Karpas-422 (cell line): ENCODE measurements around the gene DNAJA3. TPM values are rescaled to one million over a fixed set of nuclear protein-coding genes. Genes with fewer than 3 reads are reported as not detected.
A peak's percentile ranks its signal among the peaks of the same experiment; 100 is the strongest.

ENCODE experiments used
- DNase-seq: peaks from one replicate; pipeline ENCODE4 v3.0.0-alpha.2; 2015
- H2AFZ ChIP-seq: fragments of 200-600 bp; sonication (generic); 2 replicates; pipeline ENCODE4 v1.6.1; 2014; ENCODE audit warnings: antibody characterized with exemption, low read length, mixed read lengths
- H3K27ac ChIP-seq: fragments of 200-600 bp; sonication (generic); 2 replicates; pipeline ENCODE4 v1.5.1; 2014; ENCODE audit warnings: mild to moderate bottlenecking, low read length, moderate library complexity
- H3K27me3 ChIP-seq: fragments of 200-600 bp; sonication (generic); 2 replicates; pipeline ENCODE4 v1.6.1; 2014; ENCODE audit warnings: low read length, mixed read lengths
- H3K36me3 ChIP-seq: fragments of 200-600 bp; sonication (generic); 2 replicates; pipeline ENCODE4 v1.6.1; 2014; ENCODE audit warnings: low read length, mixed read lengths; ENCODE audit not compliant: insufficient read depth
- H3K4me1 ChIP-seq: fragments of 200-600 bp; sonication (generic); 2 replicates; pipeline ENCODE4 v1.6.1; 2014; ENCODE audit warnings: mild to moderate bottlenecking, low read length, mixed read lengths
- H3K4me2 ChIP-seq: fragments of 200-600 bp; sonication (generic); 2 replicates; pipeline ENCODE4 v1.6.1; 2014; ENCODE audit warnings: low read length, low read depth, mild to moderate bottlenecking; ENCODE audit not compliant: poor library complexity, severe bottlenecking
- H3K4me3 ChIP-seq: fragments of 200-600 bp; sonication (generic); 2 replicates; pipeline ENCODE4 v1.5.1; 2014; ENCODE audit warnings: mild to moderate bottlenecking, antibody characterized with exemption, low read length, mixed read lengths
- H3K79me2 ChIP-seq: fragments of 200-600 bp; sonication (generic); 2 replicates; pipeline ENCODE4 v1.6.1; 2014; ENCODE audit warnings: mild to moderate bottlenecking, low read length, mixed read lengths
- H3K9ac ChIP-seq: fragments of 200-600 bp; sonication (generic); 2 replicates; pipeline ENCODE4 v1.6.0; 2014; ENCODE audit warnings: low read length
- H3K9me2 ChIP-seq: fragments of 200-600 bp; sonication (generic), shearing (Covaris generic); replicated peaks from 2 replicates; pipeline ENCODE4 v1.6.0; 2014; ENCODE audit warnings: mild to moderate bottlenecking, low read length, moderate library complexity; ENCODE audit not compliant: insufficient read depth
- H3K9me3 ChIP-seq: fragments of 300-700, 200-600 bp; sonication (generic); 2 replicates; pipeline ENCODE4 v1.6.1; 2014; ENCODE audit warnings: low read length, mixed read lengths
- H4K20me1 ChIP-seq: fragments of 200-600 bp; sonication (generic); 2 replicates; pipeline ENCODE4 v1.6.1; 2014; ENCODE audit warnings: mild to moderate bottlenecking, antibody characterized with exemption, low read length, low read depth; ENCODE audit not compliant: insufficient read depth
- total RNA-seq: library from RNA; depleted of rRNA; stranded (reverse); fragments of >200 nt; shearing (Covaris generic); gene quantifications from 2 replicates; pipeline ENCODE4 v1.2.3, GENCODE V29; 2014; ENCODE audit warnings: low replicate concordance

Gene DNAJA3
- total RNA-seq, 1 experiment from 2014 or later: 56.5 TPM

DNA sequence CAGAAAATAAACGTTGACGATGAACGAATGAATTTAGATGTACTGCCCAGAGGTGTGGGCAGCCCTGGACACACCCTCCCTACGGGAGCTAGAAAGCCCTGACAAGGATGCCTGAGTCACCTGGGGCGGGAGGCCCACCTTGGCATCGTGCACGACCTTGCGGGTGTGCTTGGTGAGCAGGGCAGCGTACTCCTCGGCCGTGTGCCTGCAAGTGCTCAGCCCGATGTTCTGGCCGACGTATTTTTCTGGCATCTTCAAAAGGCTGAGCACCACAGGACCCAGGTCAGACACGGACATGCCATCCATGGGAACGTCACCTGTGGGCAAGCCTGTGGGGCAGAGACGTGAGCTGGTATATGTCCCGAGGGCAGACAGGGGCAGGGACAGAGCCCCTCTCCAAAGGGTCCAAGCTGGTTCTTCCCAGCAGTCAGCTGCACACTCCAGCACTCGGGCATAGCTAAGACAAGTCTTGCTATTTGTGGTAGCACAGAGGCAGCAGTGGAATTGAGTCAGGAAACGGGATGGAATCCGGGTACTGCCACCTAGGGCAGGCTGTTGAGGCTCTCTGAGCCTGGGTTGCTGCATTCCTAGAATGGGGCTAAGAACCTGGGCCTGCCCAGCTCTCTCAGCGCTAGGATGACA is 38.0 kb downstream of the DNAJA3 start:
- no peaks in the 10 kb centered on the region for H3K4me1 ChIP-seq
- no peak overlapping the region for H2AFZ ChIP-seq
- no peak overlapping the region for H3K4me2 ChIP-seq
- peaks cover 11% of the 10 kb centered on the region for H3K36me3 ChIP-seq
- H3K27ac ChIP-seq: no peak overlapping the region
- no peaks in the 10 kb centered on the region for H3K79me2 ChIP-seq
- H3K4me3 ChIP-seq: no peak overlapping the region
- H3K9ac ChIP-seq: no peak overlapping the region
- no peaks in the 10 kb centered on the region for H3K9me3 ChIP-seq
- no peaks in the 10 kb centered on the region for H3K9me2 ChIP-seq
- DNase-seq: no peak
- H4K20me1 ChIP-seq: no peaks in the 10 kb centered on the region
- H3K27me3 ChIP-seq: no peaks in the 10 kb centered on the region

DNA sequence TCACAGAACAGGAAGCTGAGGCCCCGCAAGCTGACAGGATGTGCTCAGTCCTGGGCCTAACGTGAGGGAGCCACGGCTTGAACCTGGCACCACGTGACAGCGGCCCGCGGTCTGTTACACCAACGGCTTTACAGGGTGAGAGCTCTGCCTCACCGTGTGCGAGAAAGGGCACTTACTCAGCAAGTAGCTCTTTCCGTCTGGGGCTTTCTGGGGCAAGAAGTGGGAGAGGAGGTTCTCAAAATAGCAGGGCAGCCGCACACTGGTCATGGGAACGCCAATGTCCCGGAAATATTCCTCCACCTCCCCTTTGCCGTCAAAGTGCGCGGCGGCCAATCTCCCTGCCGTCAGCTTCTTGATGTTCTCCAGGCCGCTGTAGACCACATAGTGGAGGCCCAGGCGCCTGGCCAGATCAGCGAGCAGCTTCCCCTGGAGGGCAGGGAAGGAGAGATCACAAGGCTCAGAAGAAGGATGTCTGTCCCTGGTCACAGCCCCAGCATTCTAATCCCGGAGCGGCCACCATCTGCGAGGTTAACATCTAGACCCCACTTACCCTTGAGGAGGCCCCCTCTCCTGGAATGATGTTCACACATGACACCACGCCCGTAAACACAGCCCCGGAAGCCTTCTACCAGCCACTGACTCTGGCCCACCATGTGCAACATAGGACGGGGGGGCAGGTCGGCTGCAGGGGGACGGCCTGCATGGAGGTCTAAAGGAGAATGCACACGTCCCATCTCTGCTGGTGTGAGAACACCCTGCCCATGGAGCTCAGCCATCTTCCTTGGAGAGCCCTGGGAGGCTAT is 40.5 kb downstream of the DNAJA3 start:
- H3K36me3 ChIP-seq: peaks cover 11% of the 10 kb centered on the region
- H3K9me2 ChIP-seq: no peaks in the 10 kb centered on the region
- H3K27me3 ChIP-seq: no peaks in the 10 kb centered on the region
- H2AFZ ChIP-seq: no peak overlapping the region
- H3K79me2 ChIP-seq: no peaks in the 10 kb centered on the region
- no peaks in the 10 kb centered on the region for H4K20me1 ChIP-seq
- no peak for DNase-seq
- H3K4me1 ChIP-seq: no peaks in the 10 kb centered on the region
- no peak overlapping the region for H3K27ac ChIP-seq
- no peak overlapping the region for H3K4me3 ChIP-seq
- H3K9me3 ChIP-seq: no peaks in the 10 kb centered on the region
- no peak overlapping the region for H3K9ac ChIP-seq
- no peak overlapping the region for H3K4me2 ChIP-seq

DNA sequence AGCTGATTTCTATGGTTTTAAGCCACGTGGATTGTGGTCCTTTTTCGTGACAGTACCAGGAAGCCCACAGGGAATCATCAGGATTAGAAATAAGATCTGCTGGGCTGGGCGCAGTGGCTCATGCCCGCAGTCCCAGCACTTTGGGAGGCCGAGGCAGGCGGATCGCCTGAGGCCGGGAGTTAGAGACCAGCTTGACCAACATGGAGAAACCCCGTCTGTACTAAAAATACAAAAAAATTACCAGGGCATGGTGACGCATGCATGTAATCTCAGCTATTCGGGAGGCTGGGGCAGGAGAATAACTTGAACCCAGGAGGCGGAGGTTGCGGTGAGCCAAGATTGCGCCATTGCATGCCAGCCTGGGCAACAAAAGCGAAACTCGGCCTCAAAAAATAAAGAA is 42.2 kb downstream of the DNAJA3 start:
- Histone ChIP-seq H3K9ac (no peak overlapping the region), H3K9me3 (no peaks in the 10 kb centered on the region), H2AFZ (no peak overlapping the region), H3K79me2 (peaks cover 7% of the 10 kb centered on the region), H4K20me1 (no peaks in the 10 kb centered on the region), H3K27ac (no peak overlapping the region), H3K4me3 (no peak overlapping the region), H3K4me2 (no peak overlapping the region), H3K27me3 (no peaks in the 10 kb centered on the region), H3K4me1 (peaks cover 4% of the 10 kb centered on the region), H3K36me3 (peaks cover 11% of the 10 kb centered on the region), H3K9me2 (no peaks in the 10 kb centered on the region)
- no peak for DNase-seq

DNA sequence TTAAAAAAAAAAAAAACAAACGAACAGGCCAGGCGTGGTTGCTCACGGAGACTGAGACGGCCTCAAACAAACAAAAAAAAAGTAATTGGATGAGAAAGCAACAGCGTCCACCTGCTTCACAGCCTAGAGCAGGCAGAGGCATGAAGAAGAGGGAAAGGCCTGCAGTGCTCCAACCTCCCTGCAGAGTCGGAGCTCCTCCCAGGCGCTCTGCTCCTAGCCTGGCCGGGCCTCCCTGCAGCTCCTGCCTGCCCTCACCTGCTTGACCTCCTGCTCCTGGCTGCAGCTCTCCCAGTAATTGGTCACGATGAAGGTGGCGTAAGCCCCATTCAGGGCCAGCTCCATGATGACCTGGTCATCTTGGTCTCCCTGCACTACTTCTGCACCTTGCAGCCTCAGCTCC is 43.3 kb downstream of the DNAJA3 start:
- H3K9me3 ChIP-seq: no peaks in the 10 kb centered on the region
- H4K20me1 ChIP-seq: no peaks in the 10 kb centered on the region; the same call in 1 of the 2 replicates
- peaks cover 11% of the 10 kb centered on the region for H3K36me3 ChIP-seq
- H3K9ac ChIP-seq: no peak overlapping the region
- H3K4me2 ChIP-seq: no peak overlapping the region
- DNase-seq: no peak
- no peaks in the 10 kb centered on the region for H3K9me2 ChIP-seq
- H3K4me3 ChIP-seq: no peak overlapping the region
- H2AFZ ChIP-seq: no peak overlapping the region
- H3K27ac ChIP-seq: no peak overlapping the region
- H3K79me2 ChIP-seq: peaks cover 17% of the 10 kb centered on the region
- no peaks in the 10 kb centered on the region for H3K27me3 ChIP-seq
- peaks cover 15% of the 10 kb centered on the region for H3K4me1 ChIP-seq

DNA sequence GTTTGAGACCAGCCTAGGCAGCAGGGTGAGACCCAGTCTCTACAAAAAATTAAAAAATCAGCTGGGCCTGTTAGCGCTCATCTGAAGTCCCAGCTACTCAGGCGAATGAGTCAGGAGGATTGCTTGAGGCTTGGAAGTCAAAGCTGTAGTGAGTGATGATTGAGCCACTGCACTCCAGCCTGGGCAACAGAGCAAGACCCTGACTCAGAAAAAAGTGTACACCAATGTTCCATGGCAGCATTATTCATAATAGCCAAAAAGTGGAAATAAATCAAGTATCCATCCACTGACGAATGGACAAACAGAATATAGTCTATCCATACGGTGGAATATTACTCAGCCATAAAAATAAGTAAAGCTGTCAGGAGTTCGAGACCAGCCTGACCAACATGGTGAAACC is 46.2 kb downstream of the DNAJA3 start:
- Histone ChIP-seq H3K9me2 (no peaks in the 10 kb centered on the region), H3K27ac (no peak overlapping the region), H4K20me1 (no peaks in the 10 kb centered on the region; the same call in 1 of the 2 replicates), H2AFZ (no peak overlapping the region), H3K27me3 (no peaks in the 10 kb centered on the region), H3K9me3 (no peaks in the 10 kb centered on the region), H3K4me1 (peaks cover 29% of the 10 kb centered on the region), H3K9ac (no peak overlapping the region), H3K36me3 (peaks cover under 1% of the 10 kb centered on the region; the same call in 1 of the 2 replicates), H3K4me3 (no peak overlapping the region), H3K79me2 (peaks cover 26% of the 10 kb centered on the region), H3K4me2 (no peak overlapping the region)
- DNase-seq: no peak

DNA sequence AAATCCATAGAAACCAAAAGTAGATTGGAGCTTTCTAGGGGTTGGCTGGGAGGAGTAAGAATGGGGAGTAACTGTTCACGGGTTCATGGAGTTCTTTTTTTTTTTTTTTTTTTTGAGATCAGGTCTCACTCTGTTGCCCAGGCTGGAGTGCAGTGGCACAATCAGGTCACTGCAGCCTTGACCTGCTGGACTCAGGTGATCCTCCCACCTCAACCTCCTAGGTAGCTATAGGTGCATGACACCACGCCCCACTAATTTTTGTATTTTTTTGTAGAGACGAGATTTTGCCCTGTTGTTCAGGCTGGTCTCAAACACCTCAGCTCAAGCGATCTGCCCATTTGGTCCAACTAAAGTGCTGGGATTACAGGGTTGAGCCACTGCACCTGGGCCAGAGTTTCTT is 47.2 kb downstream of the DNAJA3 start:
- Histone ChIP-seq H3K27ac (peak overlapping the region; percentile 89), H3K9ac (peak overlapping the region; percentile 86; the same call in 1 of the 2 replicates), H3K9me2 (no peaks in the 10 kb centered on the region), H3K9me3 (no peaks in the 10 kb centered on the region), H4K20me1 (no peaks in the 10 kb centered on the region; the same call in 1 of the 2 replicates), H3K36me3 (no peaks in the 10 kb centered on the region), H3K27me3 (no peaks in the 10 kb centered on the region), H2AFZ (no peak overlapping the region), H3K79me2 (peaks cover 36% of the 10 kb centered on the region), H3K4me3 (peak overlapping the region; percentile 100), H3K4me2 (peak overlapping the region; percentile 100), H3K4me1 (peaks cover 35% of the 10 kb centered on the region)
- DNase-seq: no peak

DNA sequence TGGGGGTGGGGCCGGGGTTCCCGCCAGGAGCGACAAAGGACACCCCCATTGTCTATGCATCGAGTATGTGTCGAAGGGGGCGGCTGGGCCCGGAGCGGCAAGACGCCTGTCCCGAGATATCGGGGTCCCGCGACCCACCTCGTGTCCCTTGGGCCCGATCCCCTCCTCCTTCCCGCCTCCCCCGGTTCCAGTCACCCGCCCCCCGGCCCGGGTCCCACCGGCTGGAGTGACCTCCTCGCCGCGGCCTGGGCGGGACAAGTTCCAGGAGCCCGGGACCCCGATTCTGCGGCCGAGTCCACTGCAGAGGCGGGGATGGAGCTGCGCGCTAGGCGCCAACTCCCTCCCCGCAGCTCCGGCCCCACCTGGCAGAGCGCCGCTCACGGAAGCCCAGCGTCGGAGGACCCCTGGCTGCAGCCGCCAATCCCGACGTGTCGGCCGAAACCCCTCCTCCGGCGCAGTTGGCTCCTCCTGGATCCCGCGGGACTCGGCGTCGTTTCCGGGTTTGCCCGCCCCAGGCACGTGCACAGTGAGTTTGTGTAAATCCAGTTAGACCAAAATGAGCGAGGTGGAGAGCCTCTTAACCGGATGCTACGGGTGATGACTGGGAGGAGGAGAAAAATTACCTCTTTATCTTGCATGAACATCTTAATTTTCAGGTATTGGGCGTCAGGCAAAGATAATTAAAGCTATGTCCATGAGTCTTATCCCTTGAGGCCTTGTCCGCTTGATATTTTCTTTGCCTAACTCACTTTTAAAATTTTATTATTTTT is 48.7 kb downstream of the DNAJA3 start, which contains the start of gene NMRAL1:
TSS of gene NMRAL1 (minus strand) at position 434 of the 770 bp plus-strand sequence. CDS start 493 bp downstream, outside the sequence.
- Histone ChIP-seq H3K27ac (peak within 1 kb of the TSS; percentile 89), H2AFZ (peak within 1 kb of the TSS; percentile 70; the same call in 1 of the 2 replicates), H3K4me2 (peak within 1 kb of the TSS; percentile 100), H3K36me3 (no peaks in the 10 kb centered on the region), H3K27me3 (no peaks in the 10 kb centered on the region), H3K9ac (peak within 1 kb of the TSS; percentile 86), H3K9me3 (no peaks in the 10 kb centered on the region), H3K79me2 (peaks cover 51% of the 10 kb centered on the region), H3K9me2 (no peaks in the 10 kb centered on the region), H3K4me1 (peaks cover 39% of the 10 kb centered on the region), H3K4me3 (peak within 1 kb of the TSS; percentile 100), H4K20me1 (no peaks in the 10 kb centered on the region; the same call in 1 of the 2 replicates)
- DNase-seq: peak; percentile 99
